Measurements from ENCODE around the gene ACCSL.

Gene ACCSL

DNA sequence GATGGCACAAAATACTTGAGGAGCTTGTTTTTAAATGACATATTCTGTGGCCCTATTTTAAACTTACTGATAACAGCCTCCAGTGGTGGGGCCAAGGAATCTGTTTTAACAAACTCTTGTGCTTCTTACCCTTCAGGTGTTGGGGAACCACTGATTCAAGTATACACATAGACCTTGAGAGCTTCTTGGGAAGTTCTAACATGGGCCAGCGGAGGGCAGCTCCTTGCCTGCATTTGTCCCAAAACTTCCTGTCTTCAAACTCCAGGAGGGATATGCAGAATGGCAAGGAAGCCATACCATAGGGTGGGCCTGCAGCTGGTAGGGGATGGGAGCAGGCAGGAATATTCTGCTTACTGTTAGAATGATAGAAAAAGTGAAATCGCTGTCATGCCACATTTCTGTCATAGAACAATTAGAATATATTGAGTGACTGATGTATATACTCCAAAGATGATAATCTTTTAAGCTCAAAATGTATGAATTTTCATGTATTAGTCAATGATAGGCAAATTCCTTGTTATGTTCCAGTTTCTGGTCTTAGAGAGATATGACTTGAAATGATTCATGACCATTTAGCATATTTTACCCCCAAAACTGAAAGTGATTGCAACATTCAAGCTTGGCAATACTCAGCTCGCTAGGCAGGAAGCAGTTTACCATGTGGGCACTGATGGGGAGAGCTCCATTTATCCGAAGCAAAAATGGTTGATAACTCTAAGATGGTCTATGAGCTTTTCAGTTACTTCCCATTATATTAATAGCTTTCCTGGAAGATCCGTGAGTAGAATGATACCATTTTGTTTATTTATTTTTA, 56.9 kb downstream of the ACCSL start:
- DNase-seq: no peak

DNA sequence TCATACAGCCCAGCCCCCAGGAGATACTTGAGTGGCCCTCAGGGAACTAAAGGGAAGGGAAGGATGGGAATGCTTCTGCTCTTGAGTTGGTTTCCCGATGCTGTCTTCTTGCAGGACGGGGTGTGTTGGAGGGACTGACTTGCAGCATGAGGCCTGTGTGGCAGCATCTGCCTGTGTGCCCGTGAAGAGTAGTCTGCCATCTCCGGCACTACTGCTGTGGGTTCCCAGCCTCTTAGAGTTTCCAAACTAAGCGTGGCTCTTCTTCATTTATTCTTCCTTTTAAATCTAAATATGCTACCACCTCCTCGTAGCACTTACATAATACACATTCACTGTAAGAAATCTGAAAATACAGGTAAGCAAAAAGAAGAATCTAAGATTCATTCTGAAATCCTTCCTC, 60.5 kb downstream of the ACCSL start:
- DNase-seq: no peak
